ENCODE data around the gene TRAPPC1.

TRAPPC1 gene

DNA sequence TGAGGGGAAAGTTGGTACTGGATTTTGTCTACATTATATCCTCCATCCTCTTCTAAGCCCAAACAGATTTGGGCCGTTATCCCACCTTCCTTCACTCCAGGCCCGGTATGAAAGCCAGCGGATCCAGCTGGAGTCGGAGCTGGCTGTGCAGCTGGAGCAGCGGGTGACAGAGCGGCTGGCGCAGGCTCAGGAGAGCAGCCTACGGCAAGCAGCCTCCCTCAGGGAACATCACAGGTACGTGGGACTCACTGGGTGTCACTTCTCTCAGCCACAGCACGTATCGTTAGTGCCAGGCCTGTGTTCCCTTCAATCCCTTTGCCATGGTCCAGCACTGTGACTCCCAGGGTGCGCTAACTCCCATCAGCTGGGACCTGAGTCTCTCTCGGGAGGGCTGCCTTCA lies 11.5 kb upstream of the TRAPPC1 start:
- in situ Hi-C loops (cut with HindIII; ENCODE audit: low sequenced_read_pairs), result loop anchor here (5.0 kb wide), 1 partner anchor 104 kb away; no protein-coding TSS in a partner anchor

DNA sequence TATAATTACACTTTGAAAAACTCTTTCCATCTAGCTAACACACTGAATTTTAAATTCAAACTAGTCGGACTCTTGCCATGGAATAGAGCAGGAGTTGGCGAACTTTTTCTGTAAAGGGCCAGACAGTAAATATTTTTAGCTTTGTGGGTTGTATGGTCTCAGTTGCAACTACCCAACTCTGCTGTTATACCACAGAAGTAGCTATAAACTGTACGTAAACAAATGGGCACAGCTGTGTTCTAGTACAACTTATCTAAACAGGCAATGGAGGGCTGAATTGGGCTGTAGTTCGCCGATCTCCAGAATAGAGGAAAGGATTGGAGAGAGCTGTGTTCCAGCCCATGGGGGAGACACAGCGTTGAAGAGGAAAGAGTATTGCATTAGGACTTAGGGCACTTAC lies 9.0 kb upstream of the TRAPPC1 start:
- in situ Hi-C loops (cut with HindIII; ENCODE audit: low sequenced_read_pairs), result loop anchor here (5.0 kb wide), 1 partner anchor 107 kb away; no protein-coding TSS in a partner anchor

DNA sequence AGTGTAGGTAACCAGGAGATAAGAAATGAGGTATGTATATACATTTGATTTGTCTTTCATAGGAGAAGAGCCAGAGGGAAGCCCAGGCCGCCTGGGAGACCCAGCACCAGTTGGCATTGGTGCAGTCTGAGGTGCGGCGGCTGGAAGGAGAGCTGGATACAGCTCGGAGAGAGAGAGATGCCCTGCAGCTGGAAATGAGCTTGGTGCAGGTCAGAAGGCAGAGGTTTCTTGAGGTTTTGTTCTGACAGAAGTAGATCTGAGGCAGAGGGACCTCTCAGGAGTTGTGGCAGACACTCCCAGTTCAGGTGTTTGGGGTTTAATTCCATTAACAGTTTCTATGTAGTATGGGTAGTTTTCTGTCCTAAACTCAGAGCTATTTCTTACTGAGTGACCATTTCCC lies 8.3 kb upstream of the TRAPPC1 start:
- in situ Hi-C loops (cut with HindIII; ENCODE audit: low sequenced_read_pairs), result loop anchor here (5.0 kb wide), 1 partner anchor 107 kb away; no protein-coding TSS in a partner anchor

DNA sequence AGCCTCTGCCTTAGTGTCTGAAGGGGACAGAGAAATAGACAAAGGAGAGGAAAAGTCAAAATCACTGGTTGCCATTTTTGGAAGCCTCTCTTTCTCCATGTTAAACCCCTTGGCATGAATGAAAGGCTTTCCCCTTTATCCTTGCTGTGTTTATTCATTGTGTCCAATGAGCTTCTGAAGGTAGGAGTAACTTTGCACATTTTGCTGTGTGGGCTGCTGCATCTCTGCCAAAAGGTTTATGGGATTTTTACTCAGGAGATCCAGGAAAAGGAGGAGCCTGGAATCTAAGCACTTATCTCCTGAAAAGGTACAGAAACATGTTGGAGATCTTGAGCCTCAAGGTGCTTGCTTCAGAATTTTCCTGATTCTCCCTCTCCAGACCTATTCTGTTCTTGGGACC lies 4.1 kb upstream of the TRAPPC1 start:
- in situ Hi-C loops (cut with HindIII; ENCODE audit: low sequenced_read_pairs), result no loop called here

DNA sequence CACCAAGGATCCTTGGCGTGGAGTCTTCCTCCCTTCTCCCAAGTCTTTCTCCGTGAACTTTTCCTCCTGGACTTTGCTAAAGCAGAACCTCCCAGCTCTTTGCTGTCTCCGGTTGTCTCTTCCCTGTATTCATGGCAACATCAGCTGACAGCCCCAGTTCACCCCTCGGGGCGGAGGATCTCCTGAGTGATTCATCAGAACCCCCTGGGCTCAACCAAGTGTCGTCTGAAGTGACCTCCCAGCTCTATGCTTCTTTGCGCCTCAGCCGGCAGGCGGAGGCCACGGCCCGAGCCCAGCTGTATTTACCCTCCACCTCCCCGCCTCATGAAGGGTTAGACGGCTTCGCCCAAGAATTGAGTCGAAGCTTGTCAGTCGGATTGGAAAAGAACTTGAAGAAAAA lies 1.2 kb upstream of the TRAPPC1 start:
- in situ Hi-C loops (cut with HindIII; ENCODE audit: low sequenced_read_pairs), result loop anchor here (5.0 kb wide), 2 partner anchors 39 to 74 kb away; no protein-coding TSS in a partner anchor

DNA sequence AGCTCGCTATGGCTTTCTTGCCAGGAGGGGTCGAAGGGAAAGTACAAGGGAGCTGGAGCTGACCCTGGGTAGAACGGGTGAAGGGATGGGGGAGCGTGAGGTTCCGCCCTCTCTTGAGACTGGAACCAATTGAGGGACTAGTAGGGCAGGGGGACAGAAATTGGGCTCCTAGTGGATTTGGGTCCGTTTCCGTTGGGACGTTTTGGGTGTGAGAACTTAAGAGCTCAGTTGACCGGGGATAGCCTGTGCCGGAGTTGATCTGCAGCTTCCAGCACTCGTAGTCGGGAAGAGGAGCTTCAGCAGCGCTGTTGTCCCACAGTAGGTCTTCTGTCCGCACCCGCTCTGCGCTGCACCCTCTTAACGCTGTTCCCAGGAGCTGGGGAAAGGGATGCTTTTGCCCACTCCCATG lies 741 bp upstream of the TRAPPC1 start:
- in situ Hi-C loops (cut with HindIII; ENCODE audit: low sequenced_read_pairs), result loop anchor here (5.0 kb wide), 2 partner anchors 40 to 75 kb away; no protein-coding TSS in a partner anchor

DNA sequence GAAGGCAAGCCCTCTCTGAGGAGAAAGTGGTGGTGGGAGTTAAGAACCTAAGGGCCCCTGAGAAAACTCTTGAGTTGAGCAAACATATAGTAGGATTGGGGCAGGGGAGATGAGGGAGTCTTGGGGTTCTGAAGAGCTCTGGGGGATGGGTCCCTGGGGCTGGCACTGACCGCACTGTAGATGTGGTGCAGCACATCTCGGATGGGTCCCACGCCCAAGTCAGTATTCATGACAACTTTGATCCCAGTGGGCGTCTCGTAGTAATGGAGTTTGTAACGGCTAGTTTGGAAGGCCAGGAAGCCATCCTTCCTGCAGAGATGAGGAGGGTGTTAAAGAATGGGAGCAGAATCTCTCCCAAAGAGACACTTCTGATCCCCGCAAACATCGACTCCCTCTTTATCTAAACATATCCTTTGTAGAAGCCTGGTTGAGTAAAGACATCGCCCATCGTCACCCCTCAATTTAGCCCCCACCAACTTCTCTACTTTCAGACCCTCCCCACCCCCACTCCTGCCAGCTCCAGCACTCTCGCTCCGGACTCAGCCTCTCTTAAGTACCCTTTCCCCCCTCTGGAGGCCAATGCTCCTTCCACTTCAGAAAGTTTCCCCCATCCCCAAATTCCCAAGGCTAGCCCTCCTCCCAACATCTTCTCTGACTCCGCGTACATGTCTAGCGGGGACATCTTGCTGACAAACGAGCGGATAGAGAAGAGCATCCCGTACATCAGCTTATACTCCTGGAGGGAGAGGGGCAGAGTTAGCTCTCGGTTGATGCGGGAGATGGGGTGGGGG lies 710 bp downstream of the TRAPPC1 start:
- in situ Hi-C loops (cut with HindIII; ENCODE audit: low sequenced_read_pairs), result loop anchor here (5.0 kb wide), 2 partner anchors 41 to 76 kb away; no protein-coding TSS in a partner anchor

DNA sequence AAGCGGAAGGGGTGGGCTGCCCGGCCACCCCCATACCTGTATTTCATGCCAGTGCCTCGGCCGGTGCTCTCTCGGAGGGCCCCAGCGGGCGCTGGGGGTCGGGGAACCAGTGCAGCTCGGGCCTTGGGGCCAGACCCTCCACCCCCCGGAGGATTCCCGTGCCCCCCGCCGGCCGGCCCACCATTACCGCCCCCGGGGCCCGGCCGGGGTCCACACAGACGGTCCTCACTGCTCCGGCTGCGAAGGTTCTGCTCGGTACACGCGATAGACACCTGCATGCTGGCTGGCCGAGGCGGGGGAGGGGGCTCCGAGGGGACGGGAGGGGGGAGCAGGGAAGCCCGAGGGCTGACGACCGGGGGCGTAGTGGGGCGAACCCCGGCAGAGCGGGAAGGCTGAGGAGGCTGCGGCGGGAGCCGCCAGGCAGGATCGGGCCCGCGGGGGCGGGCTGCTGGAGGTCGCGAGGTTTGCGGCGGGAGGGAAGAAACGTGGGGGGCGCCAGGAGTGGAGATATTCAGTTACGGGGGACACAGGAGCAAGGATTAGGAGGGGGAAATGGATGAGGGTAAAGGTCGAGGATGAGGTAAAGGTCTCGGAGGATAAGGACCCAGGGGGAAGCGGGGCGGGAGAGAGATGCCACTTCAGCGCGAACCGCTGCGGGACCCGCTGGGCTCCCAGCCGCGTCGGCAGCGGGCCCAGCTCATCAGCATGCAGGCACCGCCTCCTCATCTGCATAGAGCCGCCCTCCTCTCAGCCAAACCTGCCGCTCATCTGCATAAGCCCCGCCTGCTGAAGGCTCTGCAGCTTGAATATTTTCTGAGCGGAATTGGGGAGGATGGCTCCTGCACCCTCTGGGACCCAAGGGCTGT lies 2.4 kb downstream of the TRAPPC1 start, which contains the start of gene KCNAB3:
KCNAB3 (minus strand) TSS at position 699 of the 866 bp plus-strand sequence; CDS start at position 278, 421 bp downstream.
- in situ Hi-C loops (cut with HindIII; ENCODE audit: low sequenced_read_pairs), result loop anchor here (5.0 kb wide), 2 partner anchors 43 to 78 kb away; no protein-coding TSS in a partner anchor

DNA sequence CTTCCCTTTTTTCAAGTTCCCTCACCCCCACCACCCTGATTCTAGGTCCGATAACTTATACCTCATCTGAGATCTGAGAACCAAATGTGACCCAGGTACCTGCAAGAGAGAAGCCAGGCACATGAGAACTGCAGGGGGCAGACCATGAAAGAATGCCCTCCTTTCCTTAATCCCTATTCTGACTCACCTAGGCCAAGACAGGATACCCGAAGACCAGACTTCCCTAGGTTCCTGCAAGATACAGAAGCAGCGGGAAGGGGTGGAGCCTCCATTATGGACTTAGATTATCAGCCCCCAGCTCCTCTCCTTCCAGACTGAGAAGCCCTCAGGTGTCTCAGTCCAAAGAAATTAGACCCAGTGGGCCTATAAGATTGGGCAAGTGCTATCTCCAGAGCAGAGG lies 4.2 kb downstream of the TRAPPC1 start:
- in situ Hi-C loops (cut with HindIII; ENCODE audit: low sequenced_read_pairs), result no loop called here

DNA sequence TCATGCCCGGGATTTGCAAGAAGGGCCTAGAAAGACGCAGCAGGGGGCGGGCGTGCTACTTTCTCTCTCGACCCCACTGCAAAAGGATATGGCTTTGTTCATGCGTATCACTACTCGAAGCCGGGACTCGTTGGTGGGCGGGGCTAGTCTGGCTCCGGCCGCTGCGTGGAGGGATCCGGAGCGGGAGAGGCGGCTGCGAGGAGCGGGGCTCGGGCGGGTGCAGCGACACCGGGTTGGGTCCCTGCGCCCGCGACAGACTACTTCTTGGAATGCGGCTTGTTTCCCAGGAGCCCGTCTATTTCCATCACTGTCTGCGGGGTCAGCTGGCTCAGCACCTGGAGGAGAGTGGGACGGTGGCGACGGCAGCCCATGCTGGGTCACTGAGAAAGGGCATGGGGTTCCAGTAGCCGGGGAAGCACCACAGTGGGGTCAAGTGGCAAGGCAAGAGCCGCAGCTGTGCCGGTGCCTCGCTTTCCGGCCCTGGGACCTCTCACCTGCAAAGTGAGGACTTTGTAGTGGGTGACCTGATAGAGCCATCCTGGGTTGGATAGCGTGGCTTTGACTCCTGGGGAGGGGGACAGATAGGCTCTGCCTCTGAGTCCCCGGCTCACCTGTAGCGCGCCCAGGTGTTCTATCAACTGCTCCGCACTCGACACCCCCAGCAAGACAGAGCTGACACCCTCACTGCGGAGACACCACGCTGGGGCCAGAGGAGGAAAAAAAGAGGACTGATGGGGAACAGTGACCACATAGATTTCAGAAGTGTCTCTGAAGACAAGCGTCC lies 8.7 kb downstream of the TRAPPC1 start:
- in situ Hi-C loops (cut with HindIII; ENCODE audit: low sequenced_read_pairs), result no loop called here

DNA sequence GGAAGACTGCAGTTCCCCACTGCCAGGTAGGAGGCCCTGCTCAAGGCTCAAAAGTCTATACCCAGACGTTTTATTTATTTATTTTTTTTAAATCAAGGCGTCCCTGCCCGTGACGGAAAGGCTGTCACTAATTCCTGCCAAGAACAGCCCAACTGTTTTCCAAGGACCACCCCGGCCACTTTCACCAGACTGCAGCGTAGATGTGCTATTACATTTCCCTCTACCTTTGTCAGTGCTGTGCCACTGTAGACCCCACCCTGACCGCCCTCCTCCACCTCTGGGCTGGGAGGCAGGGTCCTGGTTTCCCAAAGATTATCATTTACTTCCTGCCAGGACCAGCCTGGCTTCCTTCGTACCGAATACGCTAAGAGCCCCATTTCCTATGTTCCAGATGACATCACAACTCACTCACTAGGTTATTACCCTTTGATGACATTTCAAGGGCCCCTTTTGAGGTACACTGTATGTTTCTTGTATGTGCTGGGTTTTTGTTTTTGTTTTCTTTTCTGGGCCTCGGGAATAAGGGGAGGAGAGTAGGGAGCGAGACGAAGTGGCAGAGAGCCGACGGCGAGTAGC lies 9.4 kb downstream of the TRAPPC1 start:
- in situ Hi-C loops (cut with HindIII; ENCODE audit: low sequenced_read_pairs), result no loop called here

DNA sequence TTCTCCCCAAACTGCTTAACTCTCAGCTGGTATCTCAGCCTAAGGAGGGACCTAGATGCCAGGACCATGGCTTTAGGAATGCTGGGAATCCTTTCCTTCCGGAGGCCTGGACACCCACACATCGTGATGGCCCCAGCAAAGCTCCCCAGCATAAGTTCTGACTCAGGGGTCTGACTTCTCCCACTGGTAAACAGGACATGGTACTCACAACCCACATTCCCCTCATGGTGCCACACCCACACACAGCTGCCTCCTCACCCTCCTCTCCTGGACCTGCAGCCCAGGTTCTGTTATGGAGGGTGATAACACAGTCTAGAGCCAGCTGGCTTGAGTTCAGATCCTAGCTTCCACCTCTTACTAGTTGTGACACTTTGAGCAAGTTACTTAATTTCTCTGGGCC lies 14.9 kb downstream of the TRAPPC1 start:
- in situ Hi-C loops (cut with HindIII; ENCODE audit: low sequenced_read_pairs), result no loop called here

DNA sequence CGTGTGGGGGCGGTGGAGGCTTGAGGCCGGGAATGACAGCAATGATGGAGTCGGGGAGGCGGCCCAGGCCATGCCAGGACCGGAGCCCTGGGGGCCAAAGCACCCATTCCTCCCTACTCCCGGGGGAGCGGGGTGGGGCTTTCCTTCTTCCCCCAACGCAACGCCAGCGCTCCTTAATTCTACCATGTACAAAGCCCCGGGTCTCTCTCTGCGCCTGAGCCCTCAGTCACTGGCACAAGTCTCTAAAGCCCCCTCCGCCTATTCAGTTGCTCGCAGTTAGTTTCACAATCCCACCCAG lies 15.4 kb downstream of the TRAPPC1 start:
- in situ Hi-C loops (cut with HindIII; ENCODE audit: low sequenced_read_pairs), result no loop called here

DNA sequence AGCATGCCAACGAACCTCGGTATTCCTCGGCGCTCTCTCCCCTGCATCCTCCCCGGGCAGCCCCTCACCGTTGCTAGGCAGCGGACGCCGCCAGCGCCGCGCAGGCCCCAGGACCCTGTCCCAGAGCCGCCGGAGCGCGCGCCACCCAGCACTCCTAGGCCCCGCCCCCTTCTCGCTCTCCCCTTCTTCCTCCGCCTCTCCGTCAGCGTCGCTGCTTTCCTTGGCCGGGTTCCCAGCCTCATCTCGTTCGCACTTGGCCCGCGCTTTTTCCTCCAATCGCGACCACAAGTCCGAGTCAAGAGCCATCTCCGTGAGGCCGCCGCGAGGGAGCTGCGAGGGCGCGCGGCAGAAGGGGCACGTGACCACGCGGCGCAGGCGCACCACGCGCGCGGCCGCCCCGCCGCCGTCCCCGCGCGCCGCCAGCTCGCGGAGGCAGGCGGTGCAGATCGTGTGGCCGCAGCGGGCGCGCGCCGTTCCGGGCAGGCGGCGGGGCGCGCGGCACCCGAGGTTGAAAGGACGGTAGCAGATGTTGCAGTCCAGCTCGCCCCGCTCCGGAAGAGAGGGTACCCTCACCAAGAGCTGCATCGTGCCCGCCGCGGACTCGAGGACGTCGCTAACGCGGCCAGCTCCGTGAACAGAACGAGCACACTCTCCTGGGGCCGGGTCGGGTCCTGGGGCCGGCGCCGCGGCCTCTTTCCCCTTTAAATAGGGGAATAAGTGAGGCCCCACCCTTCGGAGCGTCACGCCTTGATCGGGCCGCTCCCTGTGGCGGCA lies 15.9 kb downstream of the TRAPPC1 start, which contains the start of gene RNF227:
RNF227 (minus strand) TSS at position 679 of the 774 bp plus-strand sequence; CDS start at position 585, 94 bp downstream.
- in situ Hi-C loops (cut with HindIII; ENCODE audit: low sequenced_read_pairs), result no loop called here

DNA sequence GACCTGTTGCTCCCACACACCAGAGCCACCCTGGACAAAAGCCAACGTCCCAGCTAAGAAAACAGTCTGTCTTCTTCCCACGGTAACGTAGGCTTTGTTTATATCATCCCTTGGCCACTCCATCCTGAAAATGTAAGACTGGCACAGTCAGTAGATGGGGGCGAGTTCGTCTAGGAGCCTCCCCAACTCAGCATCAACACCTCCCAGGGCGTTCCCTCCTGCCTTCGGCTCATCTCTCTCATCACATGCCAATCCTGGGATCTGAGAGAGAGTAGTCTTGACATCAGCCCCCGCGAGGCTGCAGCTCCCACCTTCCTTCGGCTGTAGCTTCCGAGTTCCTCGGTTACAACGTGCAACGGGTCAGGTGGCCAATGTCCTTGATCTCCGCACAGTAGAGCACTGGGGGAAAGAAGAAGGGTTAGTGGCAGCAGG lies 16.6 kb downstream of the TRAPPC1 start:
- in situ Hi-C loops (cut with HindIII; ENCODE audit: low sequenced_read_pairs), result no loop called here

DNA sequence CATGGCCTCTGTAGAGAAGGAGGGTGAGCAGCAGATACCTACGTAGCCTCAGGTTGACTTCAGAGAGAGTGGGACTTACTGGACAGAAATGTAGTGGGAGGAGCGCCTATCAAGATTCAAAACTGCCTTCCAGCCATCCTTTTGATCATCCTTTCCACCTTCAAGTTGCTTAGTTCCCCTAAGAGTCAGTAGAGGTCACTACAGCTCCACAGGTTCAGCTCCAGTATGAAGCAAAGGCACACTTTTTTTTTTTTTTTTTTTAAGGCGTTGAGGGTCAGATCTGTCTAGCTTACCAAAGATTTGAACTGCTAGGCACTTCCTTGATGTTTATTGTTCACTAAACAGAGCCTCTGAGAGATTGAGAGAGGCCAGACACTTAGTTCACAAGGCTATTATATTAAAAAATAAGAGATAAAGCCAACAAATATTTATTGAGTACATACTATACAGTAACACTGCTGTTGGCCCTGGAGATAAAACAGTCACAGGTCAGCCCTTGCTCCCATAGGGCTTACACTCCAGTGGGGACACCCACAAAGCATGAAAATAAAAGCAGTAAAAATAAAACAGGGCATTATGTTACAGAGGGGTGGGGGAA lies 18.7 kb downstream of the TRAPPC1 start:
- in situ Hi-C loops (cut with HindIII; ENCODE audit: low sequenced_read_pairs), result no loop called here

DNA sequence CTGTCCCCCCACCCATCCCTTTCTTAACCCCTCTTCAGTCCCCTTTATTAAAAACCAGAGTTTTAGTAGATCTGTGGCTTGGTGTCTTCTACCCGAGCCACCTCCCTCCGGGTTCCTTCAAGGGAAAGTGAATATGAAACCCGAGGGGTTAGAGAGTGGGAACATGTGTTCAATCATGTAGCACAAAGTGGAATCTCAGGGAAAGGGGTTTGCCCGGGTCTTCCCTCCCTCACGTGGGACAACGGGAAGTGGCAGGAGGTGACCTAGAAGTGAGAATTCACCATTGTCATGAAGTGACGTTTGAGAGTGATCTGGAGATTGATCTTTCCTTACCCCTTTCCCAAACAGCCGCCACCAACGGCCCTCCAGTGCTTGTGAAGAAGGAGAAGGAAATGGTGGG lies 20.6 kb downstream of the TRAPPC1 start:
- in situ Hi-C loops (cut with HindIII; ENCODE audit: low sequenced_read_pairs), result no loop called here

DNA sequence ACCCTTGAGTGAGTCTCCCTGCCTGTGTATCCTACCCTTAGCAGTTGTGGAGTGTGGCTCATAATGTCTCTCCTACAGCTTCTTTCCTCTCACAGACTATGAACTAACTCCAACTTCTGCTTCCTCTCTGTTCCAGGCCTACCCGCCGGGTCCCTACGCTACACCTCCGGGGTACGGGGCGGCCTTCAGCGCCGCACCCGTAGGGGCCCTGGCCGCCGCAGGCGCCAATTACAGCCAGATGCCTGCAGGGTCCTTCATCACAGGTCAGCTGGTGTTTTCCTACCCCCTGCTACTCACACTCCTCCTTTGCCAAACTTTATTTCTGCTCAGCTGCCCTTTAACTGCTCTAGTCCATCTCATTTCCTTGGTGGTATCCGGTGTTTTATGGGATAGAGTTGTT lies 21.0 kb downstream of the TRAPPC1 start:
- in situ Hi-C loops (cut with HindIII; ENCODE audit: low sequenced_read_pairs), result no loop called here

DNA sequence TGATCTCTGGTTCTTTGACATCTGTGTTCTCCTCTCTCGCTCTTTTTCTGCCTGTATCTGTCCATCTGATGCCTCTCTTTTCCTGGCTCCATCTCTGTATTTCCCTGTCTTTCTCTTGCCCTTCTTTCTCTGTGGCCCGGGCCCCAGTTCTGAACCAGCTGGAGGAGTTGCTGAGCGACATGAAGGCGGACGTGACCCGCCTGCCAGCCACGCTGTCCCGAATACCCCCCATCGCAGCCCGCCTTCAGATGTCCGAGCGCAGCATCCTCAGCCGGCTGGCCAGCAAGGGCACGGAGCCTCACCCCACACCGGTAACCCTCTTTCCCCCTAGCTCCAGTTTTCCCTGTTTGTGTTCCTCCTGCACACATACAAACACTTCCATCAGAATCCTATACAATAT lies 21.5 kb downstream of the TRAPPC1 start:
- in situ Hi-C loops (cut with HindIII; ENCODE audit: low sequenced_read_pairs), result no loop called here
